HG02938 (cell line): ENCODE results near the gene BRS3.

Source experiments
- ATAC-seq: cut with Tn5 transposase; IDR thresholded peaks from one replicate; pipeline ENCODE4 v1.9.1; 2021; ENCODE audit warnings: mild to moderate bottlenecking, moderate library complexity; ENCODE audit not compliant: unreplicated experiment

Gene BRS3

GRCh38 chrX:136493011-136493410, 5.3 kb downstream of the BRS3 start:
- no peak for ATAC-seq

- no peak for ATAC-seq
Measured at GRCh38 chrX:136495043-136495442, 7.3 kb downstream of the BRS3 start.

DNA sequence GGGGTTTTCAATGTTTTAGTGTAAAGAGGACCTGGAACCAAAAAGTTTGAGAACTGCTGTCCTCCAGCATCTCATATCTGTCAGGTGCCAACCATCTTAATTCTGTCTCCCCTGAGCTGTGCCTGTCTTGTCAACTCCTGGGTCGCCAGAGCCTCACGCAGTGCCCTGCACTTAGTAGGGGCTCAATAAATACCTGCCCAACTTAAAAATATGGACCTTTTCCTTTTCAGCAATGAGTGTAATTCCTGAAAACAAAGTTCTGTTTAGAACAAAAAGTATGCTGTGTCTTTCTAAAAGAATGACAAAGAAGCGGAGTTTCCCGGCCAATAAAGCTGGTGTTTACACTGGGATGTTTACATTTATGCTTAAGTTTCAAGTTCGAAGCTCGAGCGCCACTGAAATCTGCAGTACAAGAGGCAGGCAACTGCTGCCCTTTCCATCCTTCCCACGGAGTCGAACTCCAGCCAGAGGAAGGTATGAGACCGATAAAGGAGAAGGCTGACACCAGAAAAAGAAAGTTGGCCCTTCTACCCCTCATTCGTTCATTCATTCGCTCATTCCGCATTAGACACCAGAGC, 8.5 kb downstream of the BRS3 start:
- peak; percentile 1 for ATAC-seq

- peak; percentile 78 for ATAC-seq
Measured at GRCh38 chrX:136496764-136497555, 9.2 kb downstream of the BRS3 start.

- ATAC-seq = peak; percentile 20
Measured at GRCh38 chrX:136497556-136498052, 9.9 kb downstream of the BRS3 start, which contains the start of gene HTATSF1. Gene HTATSF1 (plus strand): TSS chrX:136497592. CDS start chrX:136497685, 93 bp downstream.

- no peak for ATAC-seq
Measured at GRCh38 chrX:136519069-136519468, 31.3 kb downstream of the BRS3 start.

- ATAC-seq = no peak
Measured at GRCh38 chrX:136523770-136524169, 36.0 kb downstream of the BRS3 start.

DNA sequence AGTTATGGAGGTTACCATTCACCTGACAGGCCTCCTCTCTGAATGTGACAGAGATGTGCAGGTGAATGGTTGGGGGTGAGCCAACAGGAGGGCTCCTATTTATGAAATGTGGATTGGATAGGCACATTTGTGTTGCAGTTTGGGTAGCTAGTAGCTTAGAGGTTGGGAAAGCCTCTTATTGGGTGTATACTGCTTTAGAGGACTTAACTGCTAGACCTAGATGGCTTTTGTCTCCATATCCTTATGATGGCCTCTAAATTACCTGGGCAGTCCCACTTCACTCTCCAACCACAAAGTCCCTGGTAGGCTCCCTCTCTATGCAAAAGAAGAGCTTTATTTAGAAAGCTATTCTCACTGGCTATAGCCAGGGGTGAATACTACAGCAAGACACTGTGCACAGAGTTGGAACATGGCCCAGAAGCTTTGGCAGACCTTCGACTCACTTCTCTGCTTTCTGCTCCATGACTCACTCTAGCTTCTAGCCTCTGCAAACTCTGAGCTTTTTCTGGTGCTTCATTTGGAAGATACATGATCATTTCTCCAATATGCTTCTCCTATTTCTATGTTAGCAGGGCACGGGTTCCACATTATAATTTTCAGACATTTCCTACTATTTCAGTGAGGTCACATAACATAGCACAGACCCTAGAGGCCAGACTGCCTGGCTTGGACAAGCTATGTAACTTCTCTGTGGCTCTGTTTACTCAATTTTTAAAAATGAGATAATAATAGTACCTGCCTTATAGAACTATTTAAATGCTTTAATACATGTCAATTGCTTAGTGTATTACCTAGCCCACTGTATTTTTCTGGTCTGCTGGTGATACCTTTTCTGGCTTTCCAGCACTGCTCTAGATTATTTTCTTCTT, 38.2 kb downstream of the BRS3 start:
- ATAC-seq = no peak

DNA sequence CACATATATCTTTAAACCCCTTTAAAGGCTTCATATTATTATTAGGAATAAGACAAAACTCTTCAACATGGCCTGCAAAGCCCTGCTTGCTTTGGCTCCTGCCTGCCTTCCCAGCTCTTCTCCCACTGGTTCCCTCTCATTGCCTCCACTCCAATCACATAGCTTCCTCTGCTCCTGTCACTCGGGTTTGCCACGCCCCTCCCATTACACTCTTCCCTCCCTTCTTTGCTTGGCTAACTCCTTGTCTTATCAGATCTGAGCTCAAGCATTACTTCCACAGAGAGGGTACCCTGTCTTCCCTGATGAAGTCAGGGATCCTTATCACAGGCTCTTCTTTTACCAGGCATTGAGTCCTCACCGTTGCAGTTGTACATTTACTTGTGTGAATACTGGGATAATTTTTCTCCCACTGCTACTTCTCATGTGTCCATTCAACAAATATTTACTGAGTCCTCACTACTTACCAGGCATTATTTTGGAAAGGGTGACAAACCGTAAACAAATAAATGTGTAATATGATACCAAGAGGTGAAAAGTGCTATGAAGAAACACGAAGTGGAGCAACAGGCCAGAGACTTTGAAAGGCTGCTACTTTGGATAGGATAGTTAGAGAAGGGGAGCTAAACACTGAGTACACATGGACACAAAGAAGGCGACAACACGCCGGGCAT, 41.0 kb downstream of the BRS3 start:
- ATAC-seq = no peak

DNA sequence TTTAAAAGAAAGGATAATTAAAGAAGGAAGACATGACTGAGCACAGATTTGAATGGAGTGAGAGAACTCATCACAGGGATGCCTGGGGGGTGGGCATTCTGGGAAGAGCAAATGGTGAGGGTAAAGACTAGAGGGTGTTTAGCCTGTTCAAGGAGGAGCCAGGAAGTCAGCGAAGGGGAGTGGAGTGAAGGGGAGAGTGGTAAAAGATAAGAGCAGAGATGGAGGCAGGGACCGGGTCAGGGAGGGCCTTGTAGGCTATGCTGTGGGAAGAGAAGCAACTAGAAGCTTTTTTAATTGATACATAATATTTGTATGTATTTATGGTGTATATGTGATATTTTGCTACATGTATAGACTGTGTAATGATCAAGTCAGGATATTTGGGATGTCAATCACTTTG, 42.0 kb downstream of the BRS3 start:
- no peak for ATAC-seq

DNA sequence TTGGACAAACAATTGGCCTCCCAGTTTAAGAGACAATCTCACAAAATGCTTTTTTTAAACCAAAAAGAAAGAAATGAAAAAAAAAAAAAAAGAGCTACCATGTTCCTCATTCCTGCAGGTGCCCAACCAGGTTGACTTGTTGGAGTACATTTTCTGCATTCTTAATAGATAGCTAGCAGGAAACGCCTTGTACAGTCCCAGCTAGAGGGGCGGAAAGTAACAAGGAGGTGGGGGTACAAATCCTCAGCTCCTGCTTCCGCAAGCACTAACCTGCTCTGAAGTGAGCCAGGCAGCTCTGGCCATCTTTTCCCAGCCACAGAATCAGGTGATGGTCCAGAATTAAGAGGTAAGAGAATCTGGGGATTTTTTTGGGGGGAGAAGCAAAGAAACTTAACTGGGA, 44.2 kb downstream of the BRS3 start, which contains the start of gene VGLL1:
Gene VGLL1, plus strand, starts transcription at position 265 of the 400 bp plus-strand sequence. CDS start 3,806 bp downstream, outside the sequence.
- no peak for ATAC-seq

- ATAC-seq = no peak
Measured at GRCh38 chrX:136534131-136534530, 46.4 kb downstream of the BRS3 start.

GRCh38 chrX:136538811-136539210, 51.1 kb downstream of the BRS3 start:
- ATAC-seq = no peak

DNA sequence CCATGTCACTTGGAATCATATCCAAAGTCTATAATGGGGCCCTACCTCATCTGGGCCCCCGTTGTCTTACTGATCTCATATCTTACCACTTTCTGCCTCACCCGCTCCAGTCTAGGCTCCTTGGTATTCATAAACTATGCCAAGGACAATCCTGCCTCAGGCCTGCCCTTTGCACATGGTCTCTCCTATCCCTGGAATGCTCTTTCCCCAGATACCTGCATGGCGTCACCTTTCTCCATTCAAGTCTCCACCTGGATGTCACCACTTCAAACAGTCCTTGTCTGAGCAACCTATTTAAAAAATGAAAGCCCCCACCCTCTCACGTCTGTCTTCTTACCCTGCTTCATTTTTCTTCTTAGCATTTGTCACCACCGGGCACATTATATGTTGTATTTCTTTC, 52.5 kb downstream of the BRS3 start:
- ATAC-seq = no peak

GRCh38 chrX:136541294-136541693, 53.5 kb downstream of the BRS3 start:
- ATAC-seq = no peak

GRCh38 chrX:136542281-136542680, 54.5 kb downstream of the BRS3 start:
- ATAC-seq = no peak
